KBM-7 (cell line): ENCODE data around the gene CALN1.
"Not testable (repeated sequence)": the region's sequence is repeated elsewhere in the genome, so short reads cannot be mapped to it uniquely, and the experiment has no call there.

ENCODE experiments used
- DNase-seq: peaks from one replicate; pipeline ENCODE4 v3.0.0-alpha.2; 2015
- in situ Hi-C: fragments of 300-500 bp; cut with MboI; formaldehyde crosslinking; loops from 2 replicates; pipeline ENCODE4 v1.14.3; 2020; ENCODE audit warnings: low sequenced_read_pairs, low pct_unique_long_range_greater_than_20kb, mixed read lengths

Gene CALN1

DNA sequence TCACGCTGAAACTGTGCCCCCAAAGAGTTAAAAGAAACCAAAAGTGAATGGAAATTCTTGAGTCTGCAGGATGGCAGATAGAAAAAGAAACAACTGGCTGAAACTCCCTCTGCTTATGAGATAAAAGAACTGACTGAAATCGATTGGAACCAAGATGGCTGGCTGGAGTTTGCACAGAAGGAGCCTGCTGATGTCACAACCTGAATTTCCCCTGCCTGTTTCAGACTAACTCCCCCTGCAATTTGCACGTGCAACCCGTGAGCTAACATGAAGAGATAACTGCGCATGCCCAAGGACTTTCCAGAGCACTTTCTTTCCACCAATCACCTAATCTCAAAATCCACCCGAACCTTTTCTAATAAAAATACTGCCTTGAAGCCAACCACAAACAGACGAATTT, 435.5 kb downstream of the CALN1 start:
- in situ Hi-C loops, result no loop called here
- no peak for DNase-seq

DNA sequence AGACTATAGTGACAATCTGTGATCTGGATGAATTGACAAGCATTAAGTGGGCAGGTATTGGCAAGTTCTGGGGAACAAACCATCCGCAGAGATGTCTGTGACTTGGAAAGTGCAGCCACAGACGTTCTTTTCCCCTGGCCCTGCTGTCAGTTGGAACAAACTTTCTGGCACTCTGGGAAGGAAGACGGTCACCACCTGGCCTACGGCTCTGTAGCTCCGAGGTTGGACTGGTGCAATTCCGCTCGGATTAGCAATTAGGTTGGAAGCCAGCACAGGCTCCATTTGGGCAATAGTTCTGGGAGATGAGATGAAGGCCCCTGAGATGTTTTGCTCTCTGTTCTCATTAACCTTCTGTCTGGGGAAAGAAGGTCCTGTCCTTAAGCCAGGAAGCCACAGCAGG, 437.5 kb downstream of the CALN1 start:
- DNase-seq, result no peak
- in situ Hi-C loops, result no loop called here

DNA sequence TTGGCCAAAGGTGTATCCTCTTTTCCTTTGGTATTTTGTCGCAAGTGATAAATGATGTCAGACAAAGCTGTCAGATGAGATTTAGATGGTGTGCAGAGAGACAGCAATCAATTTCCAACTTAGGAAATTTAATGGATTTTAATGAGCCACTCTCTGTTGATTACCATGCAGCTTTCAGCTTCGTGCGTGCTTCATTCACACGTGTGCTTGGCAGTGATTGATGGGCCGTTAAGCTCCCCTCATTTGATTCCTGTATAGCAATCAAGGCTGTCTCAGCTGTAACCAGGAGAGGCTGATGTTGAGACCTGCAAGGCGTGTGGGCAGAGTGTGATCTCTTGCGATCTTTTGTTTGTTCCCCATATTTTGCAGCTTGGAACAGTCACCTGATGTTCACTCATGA, 439.6 kb downstream of the CALN1 start:
- no peak for DNase-seq
- in situ Hi-C loops, result no loop called here

DNA sequence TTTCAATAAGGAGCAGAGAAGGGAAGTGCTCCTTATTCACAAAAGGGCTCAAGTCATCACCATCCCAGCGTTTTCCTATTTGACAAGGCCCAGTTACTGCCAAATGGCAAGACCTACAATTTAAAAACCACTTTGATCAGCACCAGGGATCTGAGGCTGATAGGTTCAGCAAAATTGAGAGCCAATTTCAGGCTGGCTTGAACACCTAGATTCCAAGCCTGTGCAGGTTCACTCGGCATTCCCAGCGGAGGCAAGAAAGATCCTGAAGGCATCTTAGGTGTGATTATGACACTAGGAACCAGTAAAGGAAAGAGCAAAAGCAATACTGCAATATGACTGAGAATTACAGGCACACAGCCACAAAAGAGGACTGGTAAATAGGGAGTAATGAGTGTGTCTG, 441.4 kb downstream of the CALN1 start:
- no peak for DNase-seq
- in situ Hi-C loops, result no loop called here

DNA sequence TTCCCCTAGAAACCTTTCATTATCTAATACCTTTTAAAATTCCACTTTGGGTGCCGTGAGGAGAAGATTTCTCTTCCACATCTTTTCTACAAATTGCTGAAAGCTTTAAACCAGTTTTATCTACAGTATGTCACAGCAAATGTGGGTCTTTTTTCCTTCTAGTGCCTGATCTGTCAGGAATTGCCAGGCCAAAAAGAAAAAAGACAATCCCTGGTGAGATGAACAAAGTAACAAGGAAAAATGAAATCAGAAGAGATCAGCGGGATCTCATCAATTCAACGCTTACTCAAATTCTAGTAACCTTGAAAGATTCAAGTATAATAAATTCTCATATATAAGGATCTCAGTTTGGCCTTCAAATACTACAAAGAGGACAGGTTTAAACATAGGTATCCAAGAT, 449.5 kb downstream of the CALN1 start:
- in situ Hi-C loops, result no loop called here
- no peak for DNase-seq

DNA sequence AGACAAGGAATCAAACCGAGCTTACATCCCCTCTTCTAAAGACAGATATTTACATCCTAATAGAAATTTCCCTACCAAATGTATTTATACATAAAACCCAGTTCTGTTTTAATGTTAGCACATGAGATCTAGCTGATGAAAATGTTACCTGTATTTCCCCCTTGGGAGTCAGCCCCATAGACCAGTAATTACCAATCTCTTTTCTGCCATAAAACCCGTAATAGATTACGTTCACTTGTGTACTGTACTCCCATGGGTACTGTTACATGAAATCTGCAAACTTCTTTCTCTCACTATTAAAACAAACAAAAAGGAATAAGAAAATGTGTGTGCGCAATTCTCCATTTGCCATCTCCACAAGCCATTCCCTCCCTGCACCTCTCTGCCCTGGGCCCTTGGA, 450.9 kb downstream of the CALN1 start:
- DNase-seq, result no peak
- in situ Hi-C loops, result no loop called here

DNA sequence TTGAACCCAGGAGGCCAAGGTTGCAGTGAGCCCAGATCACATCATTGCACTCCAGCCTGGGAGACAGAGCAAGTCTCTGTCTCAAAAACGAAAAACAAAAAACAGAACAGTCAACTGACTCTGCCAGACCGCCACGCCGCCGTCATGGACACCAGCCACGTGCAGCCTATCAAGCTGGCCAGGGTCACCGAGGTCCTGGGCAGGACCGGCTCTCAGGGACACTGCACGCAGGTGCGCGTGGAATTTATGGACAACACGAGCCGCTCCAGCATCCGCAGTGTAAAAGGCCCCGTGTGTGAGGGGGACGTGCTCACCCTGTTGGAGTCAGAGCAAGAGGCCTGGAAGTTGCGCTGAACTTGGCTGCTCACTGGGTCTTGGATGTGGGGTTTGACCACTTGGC, 470.0 kb downstream of the CALN1 start:
- no peak for DNase-seq
- in situ Hi-C loops, result no loop called here

DNA sequence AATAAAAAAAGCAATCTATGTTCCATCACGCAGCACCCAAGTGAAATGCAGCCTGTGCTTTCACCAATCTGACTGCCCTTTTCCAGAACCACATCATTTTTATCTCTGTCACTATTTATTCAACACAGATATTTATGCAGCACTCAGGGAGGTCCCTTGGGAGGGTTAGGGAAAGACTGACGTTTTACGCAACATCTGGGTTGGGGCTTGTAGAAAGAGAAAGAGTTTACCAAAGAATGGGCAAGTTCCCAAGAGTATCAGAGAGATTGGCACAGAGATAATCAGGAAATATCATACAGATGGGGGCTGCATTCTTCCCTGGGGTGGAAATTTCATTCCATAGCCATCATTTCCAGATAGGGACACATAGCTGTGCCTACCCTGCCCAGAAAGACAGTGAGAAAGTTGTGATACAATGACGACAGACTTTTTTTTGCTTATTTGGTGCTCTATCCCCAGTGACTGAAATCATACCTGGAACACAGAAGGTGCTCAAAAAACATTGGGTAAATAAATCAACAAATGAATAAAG, 474.2 kb downstream of the CALN1 start:
- in situ Hi-C loops, result no loop called here

DNA sequence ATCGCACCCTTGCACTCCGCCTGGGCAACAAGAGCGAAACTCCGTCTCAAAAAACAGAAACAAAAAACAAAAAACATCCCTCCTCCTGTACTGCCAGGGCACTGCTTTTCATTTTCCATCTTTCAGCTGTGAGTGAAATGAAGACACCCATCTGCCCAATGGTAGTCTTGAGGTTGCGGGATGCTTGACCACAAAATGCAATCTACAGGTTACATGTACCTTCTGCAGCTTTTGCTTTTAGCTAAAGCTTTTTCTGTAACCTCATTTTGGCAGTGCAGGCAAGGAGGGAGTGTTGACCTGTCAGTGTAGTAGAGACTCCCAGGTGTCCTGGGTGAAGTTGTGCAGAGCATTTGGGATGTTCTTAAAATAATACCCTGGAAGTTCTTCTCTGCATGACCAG, 476.5 kb downstream of the CALN1 start:
- no peak for DNase-seq
- in situ Hi-C loops, result no loop called here

More for the DNA sequence above, 474.2 kb downstream of the CALN1 start:
- no peak for DNase-seq

DNA sequence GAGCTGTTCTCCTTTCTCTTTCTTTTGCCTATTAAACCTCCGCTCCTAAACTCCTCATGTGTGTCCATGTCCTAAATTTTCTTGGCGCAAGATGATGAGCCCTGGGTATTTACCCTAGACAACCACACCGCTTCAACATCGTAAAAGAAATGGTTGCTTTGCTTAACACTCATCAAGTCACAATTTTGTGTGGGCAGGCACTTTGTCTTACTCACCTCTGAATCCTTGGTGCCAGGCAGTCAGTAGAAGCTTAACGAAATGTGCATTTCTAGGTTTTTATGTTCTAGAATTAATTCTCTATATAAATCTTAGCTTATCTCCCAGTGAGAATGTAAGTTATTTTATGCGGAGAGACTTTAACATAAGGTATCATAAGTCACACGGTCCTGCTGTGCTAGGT, 478.7 kb downstream of the CALN1 start:
- DNase-seq, result no peak
- in situ Hi-C loops, result no loop called here

DNA sequence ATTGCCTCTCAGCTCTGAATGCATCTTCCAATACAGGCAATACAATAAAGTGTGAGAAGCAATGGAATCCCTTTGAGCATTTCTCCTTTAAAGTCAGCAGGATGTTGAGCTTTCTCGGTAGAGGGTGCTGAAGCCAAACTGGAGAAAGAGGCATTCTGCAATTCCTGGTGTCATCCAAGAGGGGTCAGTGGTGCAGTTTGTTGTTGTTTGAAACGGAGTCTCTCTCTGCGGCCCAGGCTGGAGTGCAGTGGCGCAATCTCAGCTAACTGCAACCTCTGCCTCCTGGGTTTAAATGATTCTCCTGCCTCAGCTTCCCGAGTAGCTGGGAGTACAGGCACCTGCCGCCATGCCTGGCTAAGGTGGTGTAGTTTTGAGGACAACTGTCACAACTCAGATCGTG, 486.5 kb downstream of the CALN1 start:
- in situ Hi-C loops, result no loop called here
- peak; percentile 78 for DNase-seq

DNA sequence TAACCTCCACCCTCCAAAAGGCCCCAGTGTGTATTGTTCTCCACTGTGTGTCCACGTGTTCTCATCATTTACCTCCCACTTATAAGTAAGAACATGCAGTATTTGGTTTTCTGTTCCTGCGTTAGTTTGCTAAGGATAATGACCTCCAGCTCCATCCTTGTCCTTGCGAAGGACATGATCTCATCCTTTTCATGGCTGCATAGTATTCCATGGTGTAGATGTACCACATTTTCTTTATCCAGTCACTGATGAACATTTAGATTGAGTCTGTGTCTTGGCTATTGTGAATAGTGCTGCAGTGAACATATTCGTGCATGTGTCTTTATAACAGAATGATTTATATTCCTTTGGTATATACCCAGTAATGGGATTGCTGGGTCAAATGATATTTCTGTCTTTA, 497.9 kb downstream of the CALN1 start:
- DNase-seq, in situ Hi-C loops: not testable (repeated sequence)

DNA sequence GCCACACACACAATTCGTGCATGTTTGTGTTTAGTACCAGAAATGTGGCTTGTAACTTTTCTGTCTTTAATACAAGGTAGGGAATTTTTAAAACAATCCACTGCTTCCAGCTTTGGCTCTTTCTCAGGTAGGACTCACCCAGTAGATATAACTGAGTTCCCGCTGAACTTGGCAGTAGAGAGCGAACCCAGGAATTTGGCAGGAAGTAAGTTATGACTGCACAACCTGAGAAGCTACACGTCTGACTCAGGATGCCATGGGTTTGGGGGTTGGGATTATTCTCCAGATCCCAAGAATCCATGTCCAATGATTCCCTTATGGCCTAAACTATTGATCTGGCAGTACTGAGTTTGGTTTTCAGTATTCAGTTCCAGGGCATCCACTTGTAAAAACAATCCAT, 499.7 kb downstream of the CALN1 start:
- in situ Hi-C loops, result no loop called here
- no peak for DNase-seq

DNA sequence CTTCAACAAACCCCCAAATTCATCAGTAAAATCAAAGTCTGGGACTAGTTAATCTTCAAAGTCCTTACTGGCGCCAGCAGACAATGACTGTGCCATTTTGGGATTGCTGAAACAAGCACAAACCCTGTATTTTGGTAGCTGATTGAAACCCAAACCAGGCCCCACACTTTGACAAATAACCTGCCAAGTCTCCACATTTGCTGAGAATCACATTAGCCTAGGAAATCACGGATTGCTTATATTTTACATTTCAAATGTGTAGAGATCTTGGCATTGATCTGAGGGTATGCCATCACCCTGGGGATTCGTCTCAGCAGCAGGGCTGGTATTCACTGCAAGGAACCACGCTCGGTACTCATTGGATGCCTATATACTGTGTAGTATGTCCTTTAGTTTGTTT, 501.1 kb downstream of the CALN1 start:
- in situ Hi-C loops, result no loop called here
- DNase-seq, result no peak

DNA sequence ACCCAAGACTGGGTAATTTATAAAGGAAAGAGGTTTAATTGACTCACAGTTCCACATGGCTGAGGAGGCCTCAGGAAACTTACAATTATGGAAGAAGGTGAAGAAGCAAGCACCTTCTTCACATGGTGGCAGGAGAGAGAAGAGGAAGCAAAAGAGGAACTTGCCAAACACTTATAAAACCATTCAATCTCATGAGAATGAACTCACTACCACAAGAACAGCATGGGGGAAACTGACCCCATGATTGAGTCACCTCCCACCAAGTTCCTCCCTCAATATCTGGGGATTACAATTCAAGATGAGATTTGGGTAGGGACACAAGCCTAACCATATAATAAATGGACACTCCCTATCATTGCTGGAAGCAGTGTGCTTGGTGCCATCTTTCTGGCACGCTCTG, 506.3 kb downstream of the CALN1 start:
- peak; percentile 28 for DNase-seq
- in situ Hi-C loops, result no loop called here

DNA sequence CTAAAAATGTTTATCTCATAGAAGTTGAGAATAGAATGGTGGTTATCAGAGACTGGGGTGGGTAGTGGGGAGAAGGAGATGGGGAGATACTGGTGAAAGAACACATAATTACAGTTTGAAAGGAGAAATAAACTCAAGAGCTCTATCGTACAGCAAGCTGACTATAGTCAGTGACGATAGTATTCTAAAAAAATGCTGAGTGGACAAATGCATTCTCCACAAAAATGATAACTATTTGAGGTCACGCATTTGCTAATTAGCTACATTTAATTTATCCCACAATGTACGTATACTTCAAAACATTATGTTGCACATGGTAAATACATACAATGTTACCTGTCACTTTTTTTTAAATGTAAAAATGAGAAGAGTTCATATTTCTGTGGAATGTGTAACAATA, 507.7 kb downstream of the CALN1 start:
- in situ Hi-C loops, result no loop called here
- DNase-seq, result no peak

DNA sequence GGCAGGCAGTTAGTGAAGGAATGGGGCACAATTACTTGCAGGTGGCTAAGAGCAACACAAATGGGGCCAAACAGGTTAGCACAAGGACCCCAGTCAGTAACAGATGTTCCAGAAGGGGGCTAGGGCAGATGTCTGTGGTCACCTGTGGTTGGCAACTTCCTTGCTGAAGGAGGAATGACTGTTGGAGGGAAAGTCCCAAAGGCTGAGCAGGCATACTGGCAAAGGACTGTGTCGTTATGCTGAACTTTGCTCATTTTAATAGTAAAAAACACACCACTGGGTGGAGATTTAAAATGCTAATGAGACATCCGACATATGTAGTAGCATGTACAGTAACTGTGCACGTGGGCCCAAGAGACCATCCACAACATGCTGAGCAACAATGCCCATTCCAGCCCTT, 511.6 kb downstream of the CALN1 start:
- in situ Hi-C loops, result no loop called here
- no peak for DNase-seq

DNA sequence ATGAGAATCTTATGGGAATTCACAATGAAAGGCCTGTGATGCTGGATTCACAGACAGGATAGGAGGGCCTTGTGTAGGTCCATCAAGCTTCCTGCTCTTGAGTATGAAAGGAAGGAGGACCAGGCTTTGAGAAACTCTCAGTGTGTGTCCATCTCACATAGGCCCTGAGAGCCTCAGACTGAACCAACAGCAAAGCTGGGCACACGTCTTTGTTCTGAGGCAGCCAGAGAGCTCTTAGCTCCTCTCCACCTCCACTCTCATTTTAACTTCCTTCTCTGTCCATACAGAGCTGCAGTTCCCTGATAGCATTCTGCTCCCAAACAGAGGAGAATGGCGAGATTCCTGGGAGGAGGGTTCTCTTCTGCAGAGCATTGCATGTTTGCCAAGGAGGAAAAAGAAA, 515.6 kb downstream of the CALN1 start:
- in situ Hi-C loops, result no loop called here
- no peak for DNase-seq

DNA sequence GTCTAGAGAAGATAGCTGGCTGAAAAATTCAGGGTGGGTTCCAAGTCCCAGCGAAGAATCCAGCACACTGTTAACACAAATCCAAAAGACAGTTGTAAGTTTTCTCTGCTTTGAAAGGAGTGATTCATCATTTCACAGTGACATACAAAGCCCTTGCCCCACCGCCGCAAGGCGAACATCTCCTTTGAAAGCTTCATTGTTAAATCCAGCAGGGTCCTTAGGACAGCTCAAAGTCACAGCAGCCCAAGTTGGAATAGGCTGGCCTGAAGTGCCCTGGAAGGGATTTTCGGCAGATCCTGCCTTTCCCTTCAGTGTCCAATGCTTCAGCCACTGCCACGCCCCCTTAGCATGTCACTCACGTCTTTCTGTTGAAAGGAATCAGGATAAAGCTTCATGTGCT, 526.1 kb downstream of the CALN1 start:
- DNase-seq, result no peak
- in situ Hi-C loops, result no loop called here

DNA sequence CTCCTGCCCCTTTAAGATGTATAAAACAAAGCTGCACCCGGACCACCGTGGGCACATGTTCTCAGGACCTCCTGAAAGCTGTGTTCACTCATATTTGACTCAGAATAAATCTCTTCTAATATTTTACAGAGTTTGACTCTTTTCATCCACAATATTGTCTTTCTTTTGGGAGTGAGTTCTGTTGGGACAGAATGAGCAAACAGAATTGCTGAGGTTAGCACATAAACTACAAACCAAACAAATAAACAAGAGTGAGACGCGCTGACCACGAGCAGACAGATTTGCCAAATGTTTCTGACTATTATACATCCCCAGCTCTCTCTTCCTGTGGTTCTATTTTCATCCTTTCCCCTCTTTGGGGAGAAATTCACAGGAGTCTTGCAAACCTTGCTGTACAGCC, 526.7 kb downstream of the CALN1 start:
- DNase-seq, result no peak
- in situ Hi-C loops, result no loop called here

DNA sequence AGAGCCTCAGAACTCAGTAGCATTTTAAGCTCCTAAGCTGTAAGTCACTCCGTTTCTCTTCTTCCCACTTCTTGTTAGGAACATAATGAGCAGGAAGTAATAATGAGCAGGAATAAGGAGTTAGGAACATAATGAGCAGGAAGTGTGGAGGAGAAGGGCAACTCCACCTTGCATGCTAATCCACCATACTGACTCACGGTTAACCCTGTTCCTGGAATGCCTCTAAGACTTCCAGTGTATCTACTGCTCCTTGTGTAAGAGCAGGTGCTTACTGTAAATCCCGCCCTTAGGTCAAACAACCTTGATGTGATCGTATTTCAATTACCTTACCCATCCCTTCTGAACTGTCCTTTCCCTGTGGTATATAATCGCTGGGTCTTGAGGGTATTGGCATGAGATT, 528.7 kb downstream of the CALN1 start:
- no peak for DNase-seq
- in situ Hi-C loops, result no loop called here

DNA sequence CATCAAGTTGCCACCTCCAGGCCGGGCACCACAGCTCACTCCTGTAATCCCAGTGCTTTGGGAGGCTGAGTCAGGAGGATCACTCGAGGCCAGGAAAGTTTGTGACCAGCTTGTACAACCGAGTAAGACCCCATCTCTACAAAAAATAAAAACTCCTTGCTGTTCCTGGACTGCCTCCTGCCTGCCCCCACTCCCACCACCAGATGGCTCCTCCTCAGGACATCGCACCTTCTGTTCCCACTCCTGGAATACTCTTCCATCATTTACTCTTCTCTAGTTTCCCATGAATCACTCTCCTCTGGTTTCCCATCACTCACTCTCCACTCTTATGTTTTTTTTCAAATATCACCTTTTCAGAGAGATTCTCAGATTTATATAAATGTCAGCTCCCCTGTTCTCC, 540.7 kb downstream of the CALN1 start:
- DNase-seq, result no peak
- in situ Hi-C loops, result no loop called here
